Measurements from ENCODE around the gene EEFSEC. TPM values are rescaled to one million over a fixed set of nuclear protein-coding genes. Genes with fewer than 3 reads are reported as not detected.

Gene EEFSEC
- total RNA-seq, 3 donors from 2014 or later = 9.7 to 10.9 (median 10.8) TPM

- no peaks in the 10 kb centered on the region for H3K36me3 ChIP-seq (ENCODE audit: low read depth)
- intact Hi-C loops (cut with DNase I, micrococcal nuclease) = no loop called here
- TF ChIP-seq, protein P1, sequence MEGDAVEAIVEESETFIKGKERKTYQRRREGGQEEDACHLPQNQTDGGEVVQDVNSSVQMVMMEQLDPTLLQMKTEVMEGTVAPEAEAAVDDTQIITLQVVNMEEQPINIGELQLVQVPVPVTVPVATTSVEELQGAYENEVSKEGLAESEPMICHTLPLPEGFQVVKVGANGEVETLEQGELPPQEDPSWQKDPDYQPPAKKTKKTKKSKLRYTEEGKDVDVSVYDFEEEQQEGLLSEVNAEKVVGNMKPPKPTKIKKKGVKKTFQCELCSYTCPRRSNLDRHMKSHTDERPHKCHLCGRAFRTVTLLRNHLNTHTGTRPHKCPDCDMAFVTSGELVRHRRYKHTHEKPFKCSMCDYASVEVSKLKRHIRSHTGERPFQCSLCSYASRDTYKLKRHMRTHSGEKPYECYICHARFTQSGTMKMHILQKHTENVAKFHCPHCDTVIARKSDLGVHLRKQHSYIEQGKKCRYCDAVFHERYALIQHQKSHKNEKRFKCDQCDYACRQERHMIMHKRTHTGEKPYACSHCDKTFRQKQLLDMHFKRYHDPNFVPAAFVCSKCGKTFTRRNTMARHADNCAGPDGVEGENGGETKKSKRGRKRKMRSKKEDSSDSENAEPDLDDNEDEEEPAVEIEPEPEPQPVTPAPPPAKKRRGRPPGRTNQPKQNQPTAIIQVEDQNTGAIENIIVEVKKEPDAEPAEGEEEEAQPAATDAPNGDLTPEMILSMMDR (IDR thresholded peaks at IDR 0.05) = no peak
- no peaks in the 10 kb centered on the region for H3K4me1 ChIP-seq (ENCODE audit: low read depth)
- no peaks in the 10 kb centered on the region for H3K9me3 ChIP-seq
- no peak for ATAC-seq
- DNase-seq = no peak
- no peak overlapping the region for H3K4me3 ChIP-seq
These were observed 251.2 kb downstream of the EEFSEC start for GRCh38 chr3:128404276-128405068.

GRCh38 chr3:128405554-128406277 is 252.4 kb downstream of the EEFSEC start:
- no peak for DNase-seq

DNA sequence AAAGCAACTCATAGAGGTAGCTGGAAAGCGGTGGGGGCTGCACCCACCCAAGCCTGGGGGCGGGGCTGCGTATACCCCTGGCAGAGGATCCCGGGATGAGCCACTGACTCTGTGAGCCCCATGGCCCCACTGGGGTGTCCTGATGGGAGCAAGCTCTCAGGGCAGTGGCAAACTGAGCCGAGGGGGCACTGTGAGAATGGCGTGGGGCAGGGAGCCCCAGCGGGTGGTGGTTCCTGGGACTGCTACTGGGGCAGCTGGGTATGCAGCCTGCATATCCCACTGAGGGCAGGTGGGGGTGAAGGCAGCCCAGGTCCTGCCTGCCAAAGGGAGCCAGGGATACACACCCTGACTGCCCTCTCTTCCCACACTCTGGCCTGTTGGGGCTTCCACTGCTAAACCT is 254.0 kb downstream of the EEFSEC start:
- ATAC-seq = no peak
- Histone ChIP-seq H3K36me3 (ENCODE audit: low read depth) (no peaks in the 10 kb centered on the region), H3K4me3 (no peak overlapping the region), H3K9me3 (no peaks in the 10 kb centered on the region), H3K4me1 (ENCODE audit: low read depth) (no peaks in the 10 kb centered on the region)
- TF ChIP-seq, protein P1 (IDR thresholded peaks at IDR 0.05) = no peak
- intact Hi-C loops (cut with DNase I, micrococcal nuclease) = no loop called here
- DNase-seq = no peak

More at GRCh38 chr3:128405554-128406277, 252.4 kb downstream of the EEFSEC start:
- no peaks in the 10 kb centered on the region for H3K9me3 ChIP-seq
- ATAC-seq = no peak
- no peaks in the 10 kb centered on the region for H3K36me3 ChIP-seq (ENCODE audit: low read depth)
- H3K4me3 ChIP-seq = no peak overlapping the region
- intact Hi-C loops (cut with DNase I, micrococcal nuclease) = no loop called here
- TF ChIP-seq, protein P1 (IDR thresholded peaks at IDR 0.05) = no peak
- H3K4me1 ChIP-seq (ENCODE audit: low read depth) = no peaks in the 10 kb centered on the region

DNA sequence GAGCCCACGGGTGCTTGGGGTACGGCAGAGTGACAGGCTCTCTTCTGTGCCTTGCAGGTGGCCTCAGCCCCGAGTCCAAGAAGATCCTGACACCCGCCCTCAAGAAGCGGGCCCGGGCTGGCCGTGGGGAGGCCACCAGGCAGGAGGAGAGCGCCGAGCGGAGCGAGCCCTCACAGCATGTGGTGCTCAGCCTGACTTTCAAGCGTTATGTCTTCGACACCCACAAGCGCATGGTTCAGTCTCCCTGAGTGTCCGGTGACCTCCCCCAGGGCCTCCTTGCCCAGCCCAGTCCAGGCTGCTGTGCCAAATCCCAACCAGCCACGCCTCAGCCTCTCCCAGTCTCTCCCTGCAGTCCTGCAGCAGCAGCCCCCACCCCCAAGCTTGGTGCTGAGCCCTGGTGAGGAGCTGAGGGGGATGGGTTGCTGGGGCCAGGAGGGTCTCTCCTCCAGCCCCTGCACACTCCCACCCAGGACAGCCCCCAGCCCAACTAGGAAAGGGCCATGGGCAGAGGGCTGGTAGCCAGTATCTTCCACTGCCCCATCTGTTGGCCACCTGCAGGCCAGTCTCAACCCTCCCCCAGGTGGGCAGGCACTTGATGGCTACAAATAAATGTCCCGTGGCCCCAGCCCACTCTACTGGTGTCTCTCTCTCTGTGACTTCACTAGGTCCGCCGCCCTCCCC is 254.9 kb downstream of the EEFSEC start:
- Histone ChIP-seq H3K36me3 (ENCODE audit: low read depth) (no peaks in the 10 kb centered on the region), H3K4me1 (ENCODE audit: low read depth) (no peaks in the 10 kb centered on the region), H3K4me3 (no peak overlapping the region), H3K9me3 (no peaks in the 10 kb centered on the region)
- intact Hi-C loops (cut with DNase I, micrococcal nuclease) = no loop called here
- no peak for DNase-seq
- ATAC-seq = no peak
- TF ChIP-seq, protein P1 (IDR thresholded peaks at IDR 0.05) = no peak

DNA sequence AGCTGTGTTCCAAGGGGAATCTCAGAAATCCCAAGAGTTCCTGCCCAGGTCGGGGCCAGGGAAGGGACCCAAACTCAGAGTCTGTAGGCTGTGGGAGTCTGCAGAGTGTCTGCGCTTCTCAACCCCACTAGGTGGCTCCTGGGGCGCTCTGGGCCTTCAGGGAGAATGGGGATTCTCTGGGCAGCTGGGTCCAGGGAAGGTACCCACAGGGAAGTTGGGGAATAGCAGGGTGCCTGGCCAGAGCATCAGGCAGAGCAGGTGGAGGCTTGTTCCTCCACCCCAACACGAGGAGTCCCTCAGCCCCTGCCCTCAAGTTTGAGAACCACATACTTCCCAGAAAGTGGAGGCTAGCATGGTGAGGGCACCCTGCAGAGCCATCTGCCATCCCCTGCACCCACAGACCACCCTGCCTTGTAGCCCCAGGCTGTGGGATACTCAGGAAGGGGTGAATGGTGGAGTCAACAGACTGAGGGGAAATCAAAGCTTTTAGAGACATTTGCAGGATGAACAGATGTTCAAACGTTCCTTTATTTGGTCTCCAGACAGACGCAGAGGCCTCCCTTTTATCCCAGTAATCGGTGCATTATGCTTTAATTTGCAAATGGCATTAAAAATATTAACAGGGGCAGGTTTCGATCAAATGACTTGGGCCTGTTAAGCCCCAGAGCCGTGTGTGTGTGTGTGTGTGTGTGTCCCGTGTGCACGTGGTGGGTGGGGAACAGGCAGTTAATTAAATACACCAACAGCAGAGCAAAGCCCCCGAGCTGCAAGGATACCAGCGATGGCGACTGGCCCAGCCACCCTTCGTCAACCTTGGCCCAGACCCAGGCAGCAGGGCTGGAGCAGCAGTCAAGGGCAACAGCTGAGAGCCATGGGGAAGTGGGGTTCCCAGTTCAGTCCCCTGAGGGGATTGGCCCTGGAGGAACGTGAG is 255.7 kb downstream of the EEFSEC start:
- DNase-seq (no peak), ATAC-seq (no peak)
- Histone ChIP-seq H3K36me3 (ENCODE audit: low read depth) (no peaks in the 10 kb centered on the region), H3K4me1 (ENCODE audit: low read depth) (no peaks in the 10 kb centered on the region), H3K4me3 (no peak overlapping the region), H3K9me3 (no peaks in the 10 kb centered on the region)
- TF ChIP-seq, protein P1 (IDR thresholded peaks at IDR 0.05) = no peak
- intact Hi-C loops (cut with DNase I, micrococcal nuclease) = no loop called here

Data from mucosa of descending colon (tissue), 3 donors.